Endometrium (tissue), 2 donors: Measurements from ENCODE around the gene PDE4B.

ENCODE experiments used
- FAIRE-seq: peaks from 2 replicates; lab custom pipeline; 2012; peaks lifted over from hg19 to GRCh38; lab: Jason Lieb, UNC
- donor health status: control.
- donor health status: control.

The PDE4B gene

GRCh38 chr1:66265268-66265667 is 472.6 kb downstream of the PDE4B start:
- FAIRE-seq = no peak

- FAIRE-seq = no peak
These were observed 473.1 kb downstream of the PDE4B start for GRCh38 chr1:66265796-66266195.

DNA sequence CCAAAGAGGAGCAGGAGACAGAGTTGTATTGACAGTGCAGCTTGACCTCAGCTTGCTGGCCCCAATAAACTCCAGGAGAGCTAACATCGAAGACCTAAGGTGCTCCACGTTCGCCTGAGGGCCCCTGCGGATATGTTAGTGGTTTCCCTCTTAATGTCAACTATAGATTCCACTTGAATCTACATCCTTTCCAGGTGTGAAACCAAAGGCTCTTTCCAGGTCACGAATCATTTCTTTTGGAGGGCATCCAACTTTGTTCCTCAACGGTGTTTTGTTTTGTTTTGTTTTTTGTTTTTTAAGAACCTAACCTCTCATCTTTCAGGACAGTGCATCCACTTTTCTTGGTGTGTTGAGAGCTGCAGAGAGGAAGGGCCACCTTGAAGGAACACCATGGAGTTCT is 473.7 kb downstream of the PDE4B start:
- FAIRE-seq = no peak

- FAIRE-seq = peak; percentile 48
These were observed 474.1 kb downstream of the PDE4B start for GRCh38 chr1:66266756-66267155.

- FAIRE-seq = peak; percentile 18
These were observed 474.7 kb downstream of the PDE4B start for GRCh38 chr1:66267201-66267940.

- FAIRE-seq = no peak
These were observed 476.5 kb downstream of the PDE4B start for GRCh38 chr1:66269222-66269621.

DNA sequence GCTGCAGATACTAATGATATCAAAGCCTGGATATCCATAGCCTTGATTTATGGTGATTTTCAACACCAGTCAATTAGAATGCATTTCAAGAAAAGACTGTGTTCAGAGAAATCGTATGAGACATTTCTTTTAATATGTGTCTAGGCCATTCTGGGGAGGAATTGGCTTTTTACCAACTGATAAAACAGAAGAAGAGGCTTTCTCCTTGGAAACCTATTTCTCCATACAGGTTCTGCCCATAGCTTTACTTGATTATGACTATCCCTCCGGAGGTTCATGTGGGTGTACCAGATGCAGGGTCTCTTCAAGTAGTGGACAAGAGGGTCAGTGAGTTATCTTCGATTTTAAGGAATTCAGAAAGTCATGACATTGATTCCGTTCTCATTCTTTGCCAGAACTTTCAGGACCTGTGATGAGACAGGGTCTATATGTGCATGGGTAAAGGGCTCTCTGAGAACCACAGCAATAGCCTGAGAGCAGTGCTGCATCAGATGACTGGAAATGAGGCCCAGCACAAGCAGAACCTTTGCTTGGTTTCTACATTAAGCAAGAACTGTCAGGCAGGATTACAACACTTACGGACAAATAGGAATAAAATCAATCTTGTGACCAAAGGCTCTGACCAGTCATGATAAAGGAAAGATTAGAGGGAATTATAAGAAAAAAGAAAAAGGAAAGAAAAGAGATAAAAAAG is 477.6 kb downstream of the PDE4B start:
- FAIRE-seq = no peak

- FAIRE-seq = peak; percentile 97
These were observed 478.7 kb downstream of the PDE4B start for GRCh38 chr1:66271216-66271903.

GRCh38 chr1:66271904-66272254 is 479.2 kb downstream of the PDE4B start:
- no peak for FAIRE-seq

DNA sequence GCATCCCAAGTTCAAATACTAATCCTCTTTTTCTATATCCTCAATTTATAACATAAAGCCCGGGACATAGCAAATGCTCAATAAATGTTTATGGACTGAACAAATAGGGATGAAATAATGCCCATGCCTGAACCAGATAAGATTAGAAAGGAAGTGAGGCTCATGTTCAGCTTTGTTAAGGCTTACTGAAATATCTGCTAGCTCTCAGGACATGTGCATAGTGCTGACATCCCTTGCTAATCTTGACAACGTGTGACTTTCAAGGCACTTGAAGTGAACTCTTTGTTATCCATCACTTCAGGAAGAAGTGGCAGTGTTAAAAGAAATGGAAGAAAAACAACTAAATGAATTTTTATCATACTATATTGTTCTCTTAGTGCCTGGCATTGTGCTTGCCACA is 481.0 kb downstream of the PDE4B start:
- FAIRE-seq = no peak

DNA sequence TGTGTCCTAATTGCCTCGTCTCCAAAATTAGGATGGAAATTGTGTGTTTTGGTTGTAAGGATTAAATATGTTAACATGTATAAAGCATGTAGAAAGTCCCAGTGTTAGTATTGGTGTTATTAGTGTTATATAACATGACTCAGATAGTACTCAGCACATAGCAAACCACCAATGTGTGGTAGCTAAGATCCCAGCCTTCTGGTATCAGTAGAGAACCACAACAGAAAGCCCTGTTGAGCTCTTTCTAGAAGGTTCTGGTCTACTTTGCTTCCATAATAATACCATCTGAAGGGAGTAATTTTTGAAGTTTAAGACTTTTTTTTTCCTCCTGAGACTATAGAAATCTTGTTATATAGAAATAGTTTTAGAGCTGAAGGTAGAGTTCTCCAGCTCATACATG is 481.9 kb downstream of the PDE4B start:
- no peak for FAIRE-seq

DNA sequence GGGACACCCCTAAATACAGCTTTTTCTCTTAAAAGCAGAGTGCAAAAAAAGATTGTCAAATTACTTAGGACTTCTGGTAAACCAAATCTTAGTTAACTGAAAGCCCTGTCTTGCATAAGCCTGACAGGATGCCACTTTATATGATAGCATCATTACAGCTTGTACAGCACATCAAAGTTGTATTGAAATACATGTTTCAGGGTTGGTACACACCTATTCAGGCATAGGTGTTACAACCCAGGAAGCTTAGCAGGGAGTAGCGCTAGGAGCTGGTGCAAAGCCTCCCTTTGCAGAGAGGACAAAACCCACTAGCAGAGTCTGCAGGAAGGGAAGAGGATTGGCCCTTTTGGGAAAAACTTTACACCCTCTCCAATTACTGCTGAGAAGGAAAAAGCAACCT is 482.4 kb downstream of the PDE4B start:
- no peak for FAIRE-seq

DNA sequence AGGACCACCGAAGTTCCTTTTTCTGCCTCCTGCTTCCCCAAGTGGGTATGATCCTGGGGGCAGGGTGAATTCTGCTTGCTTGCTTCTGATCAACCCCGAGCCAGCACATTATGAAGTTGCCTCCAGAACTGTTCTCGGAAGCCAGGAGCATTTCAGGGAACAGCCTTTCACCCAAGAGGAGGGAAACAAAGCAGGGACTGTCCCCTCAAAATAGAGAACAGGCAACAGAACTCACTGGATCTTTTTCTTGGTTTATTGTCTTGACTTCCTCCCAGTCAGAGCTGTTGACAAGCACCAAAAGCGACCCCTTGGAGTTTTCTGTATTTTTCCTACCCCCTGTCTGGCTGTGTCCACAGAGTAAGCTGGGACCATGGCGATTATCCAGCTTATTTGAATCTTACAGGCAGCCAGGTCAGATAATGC is 482.9 kb downstream of the PDE4B start:
- FAIRE-seq = no peak

DNA sequence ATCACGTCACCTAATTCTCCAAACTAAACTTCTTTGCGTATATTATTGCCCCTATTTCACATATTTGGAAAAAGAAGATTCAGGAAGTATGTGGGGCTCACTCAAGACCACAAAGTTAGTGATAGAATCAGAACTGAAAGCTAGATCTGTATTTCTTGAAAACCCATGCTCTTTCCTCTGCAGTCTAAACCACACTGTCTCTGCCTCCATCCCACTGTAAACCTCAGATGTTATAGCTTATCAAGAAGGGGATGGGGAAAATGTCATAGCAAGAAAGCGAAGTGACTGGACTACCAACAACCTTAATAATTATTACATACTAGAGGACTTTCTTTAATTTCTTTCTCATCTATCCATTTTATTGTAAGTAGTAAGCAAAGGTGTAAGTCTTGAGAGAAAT is 483.5 kb downstream of the PDE4B start:
- FAIRE-seq = no peak

DNA sequence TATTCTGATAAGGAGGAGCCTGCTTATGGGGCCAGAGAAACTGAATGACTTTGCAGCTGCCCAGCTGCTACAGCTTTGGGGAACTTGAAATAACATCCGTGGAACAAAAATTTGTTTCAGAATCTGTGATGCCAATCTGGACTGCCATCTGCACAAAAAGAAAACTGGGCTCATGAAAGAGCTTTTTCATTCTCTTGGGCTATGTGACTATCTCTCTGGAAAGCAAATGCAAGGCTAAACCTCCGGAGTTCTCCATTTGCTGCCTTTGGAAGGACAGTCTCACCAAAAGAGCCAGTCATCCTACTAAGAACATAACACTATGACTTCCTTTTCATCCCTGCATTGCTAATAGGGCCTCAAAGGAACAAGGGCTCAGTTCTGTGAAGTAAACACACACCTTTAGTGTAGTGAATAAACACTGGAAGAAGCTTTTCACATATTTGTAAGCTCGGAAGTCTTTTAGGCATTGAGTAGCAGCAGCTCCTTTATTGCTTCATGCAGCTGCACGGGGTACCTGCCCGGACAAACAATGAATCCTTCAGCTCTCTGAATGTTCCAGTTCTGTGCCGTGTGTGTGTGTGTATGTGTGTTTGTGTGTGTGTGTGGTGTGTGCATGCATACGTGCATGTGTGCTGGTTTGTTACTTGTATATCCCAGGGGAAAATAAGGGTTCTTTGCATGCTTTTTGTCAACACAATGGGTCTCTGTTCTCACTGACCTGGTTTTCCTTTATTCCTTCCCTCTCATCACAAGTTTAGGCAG is 485.7 kb downstream of the PDE4B start:
- no peak for FAIRE-seq

DNA sequence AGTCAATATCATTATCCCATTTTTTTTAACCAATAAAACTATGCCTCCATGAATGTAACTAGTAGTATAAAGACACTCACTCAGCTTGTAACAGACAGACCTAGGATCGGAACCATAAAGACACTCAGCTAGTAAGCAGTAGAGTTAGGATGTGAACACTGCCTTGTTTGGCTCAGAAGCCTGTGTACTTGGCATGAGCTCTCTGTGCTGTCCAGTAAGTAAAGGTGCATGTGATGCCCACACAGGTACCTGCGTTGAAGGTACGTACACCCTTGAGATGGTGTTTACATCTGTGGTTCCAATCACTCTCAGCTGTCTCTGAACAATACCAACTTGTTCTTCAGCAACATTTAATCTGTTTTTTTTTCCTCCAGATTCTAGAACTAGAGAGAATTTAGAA is 489.1 kb downstream of the PDE4B start:
- no peak for FAIRE-seq

DNA sequence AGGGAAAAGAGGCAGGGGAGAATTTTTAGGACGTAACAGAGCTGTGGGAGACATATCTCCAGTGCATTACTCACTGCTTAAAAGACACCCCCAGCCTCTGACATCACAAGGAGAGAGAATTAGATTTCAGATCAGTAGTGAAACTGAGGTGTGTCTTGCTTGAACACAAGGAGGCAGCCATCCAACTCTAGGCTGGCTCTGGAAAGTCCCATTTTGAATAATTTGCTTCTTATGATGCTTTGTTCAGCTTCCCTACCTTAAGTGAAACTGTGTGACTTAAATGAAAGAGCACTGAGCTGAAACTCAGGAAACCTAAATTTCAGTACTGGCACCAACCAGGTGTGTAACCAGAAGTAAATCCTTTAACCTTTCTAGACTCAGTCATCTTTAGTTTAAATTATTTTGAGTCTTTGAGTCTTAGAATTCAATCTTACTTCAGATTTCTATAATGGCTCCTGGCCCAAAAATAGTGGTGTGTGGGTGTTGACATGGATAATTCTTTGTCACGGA is 489.7 kb downstream of the PDE4B start:
- FAIRE-seq = no peak

DNA sequence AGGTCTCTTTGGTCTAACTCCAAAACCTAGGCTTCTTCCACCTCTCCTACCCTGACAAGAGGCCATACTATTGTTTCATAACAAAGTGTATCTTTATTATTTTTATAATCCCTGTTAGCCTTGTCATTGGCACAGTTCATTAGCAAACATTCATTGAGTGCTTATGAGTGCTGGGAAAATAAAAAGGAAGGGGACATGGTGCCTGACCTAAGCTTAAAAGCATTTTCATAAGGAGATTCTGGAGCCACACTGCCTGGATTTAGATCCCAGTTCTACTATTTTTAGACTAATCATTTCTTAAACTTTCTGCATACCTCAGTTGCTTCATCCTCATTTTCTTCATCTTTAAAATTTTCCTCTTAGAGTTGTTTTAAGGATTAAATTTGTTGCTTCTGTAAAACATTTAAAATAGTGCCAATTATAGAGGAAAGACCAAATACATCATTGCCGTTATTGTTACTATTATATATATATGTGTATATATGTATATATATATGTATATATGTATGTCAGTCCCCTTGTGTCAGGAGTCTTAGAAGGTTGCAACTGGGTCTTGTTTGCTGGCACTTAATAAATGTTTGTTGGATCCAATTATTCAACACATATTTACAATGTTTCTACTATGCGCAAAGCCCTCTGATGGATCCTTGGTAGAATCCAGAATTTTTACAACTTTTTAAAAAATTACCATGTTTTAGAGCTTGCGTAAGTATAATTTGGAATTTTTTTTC is 490.4 kb downstream of the PDE4B start:
- FAIRE-seq = no peak

DNA sequence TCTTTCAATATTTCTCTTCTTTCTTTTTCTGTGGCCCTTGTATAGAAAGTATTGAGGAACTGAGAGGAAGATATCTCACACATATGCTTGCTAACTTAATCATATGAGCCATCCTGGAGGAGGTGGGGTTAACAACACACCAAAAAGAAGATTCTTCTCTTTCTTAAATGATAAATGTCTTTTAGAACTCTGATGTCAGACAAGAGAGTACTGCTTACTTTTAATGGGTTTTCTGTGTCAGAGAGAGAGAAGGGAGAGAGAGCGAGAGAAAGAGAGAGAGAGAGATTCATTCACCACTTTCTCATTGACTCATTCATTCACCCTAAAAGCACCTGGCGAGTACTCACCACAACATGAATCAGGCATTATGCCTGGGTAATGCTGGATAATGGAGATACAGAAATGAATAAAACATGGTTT is 490.9 kb downstream of the PDE4B start:
- FAIRE-seq = no peak

GRCh38 chr1:66284746-66285145 is 492.1 kb downstream of the PDE4B start:
- FAIRE-seq = no peak

DNA sequence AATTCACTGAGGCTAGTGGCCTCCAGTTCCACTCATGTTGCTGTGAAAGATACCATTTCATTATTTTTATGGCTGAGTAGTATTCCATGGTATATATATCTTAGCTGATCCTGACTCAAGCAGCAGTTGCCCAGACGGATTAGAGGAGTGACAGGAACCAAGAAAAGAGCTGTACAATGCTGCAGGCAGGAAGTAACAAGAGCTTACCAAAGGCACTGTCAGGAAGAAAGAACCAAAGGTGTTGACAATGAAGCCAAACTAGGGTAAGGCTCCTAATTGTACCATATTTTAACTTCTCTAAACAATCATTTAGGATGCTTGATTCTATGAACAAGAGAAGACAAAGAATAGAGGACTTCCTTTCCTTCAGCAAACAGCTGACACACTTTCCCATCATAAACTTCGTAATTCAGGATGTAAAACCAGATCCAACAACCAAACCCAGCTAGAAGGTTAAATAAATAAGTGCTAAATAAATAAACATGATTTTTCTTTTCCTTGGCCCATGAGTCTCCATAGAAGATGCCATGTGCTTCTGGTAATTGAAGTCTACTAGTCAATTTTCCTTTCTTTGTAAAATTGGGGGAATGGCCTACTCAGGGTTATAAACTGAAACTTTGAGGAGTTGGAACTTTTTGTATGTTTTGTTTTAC is 493.0 kb downstream of the PDE4B start:
- no peak for FAIRE-seq
